ENCODE results near the gene DGKB.

GRCh38 chr7:14449291-14449690 is 453.3 kb downstream of the DGKB start:
- TF ChIP-seq CTCF (IDR thresholded peaks at IDR 0.05; ENCODE audit: low read length) (no peak), EZH2phosphoT487 (IDR thresholded peaks at IDR 0.05; ENCODE audit: low read length) (no peak)

Data from MM.1S (cell line).